ENCODE measurements around the gene TBC1D22A. TPM values are rescaled to one million over a fixed set of nuclear protein-coding genes. Genes with fewer than 3 reads are reported as not detected.

Gene TBC1D22A
- total RNA-seq, 2 donors from 2014 or later = 11.5 to 15.4 TPM

DNA sequence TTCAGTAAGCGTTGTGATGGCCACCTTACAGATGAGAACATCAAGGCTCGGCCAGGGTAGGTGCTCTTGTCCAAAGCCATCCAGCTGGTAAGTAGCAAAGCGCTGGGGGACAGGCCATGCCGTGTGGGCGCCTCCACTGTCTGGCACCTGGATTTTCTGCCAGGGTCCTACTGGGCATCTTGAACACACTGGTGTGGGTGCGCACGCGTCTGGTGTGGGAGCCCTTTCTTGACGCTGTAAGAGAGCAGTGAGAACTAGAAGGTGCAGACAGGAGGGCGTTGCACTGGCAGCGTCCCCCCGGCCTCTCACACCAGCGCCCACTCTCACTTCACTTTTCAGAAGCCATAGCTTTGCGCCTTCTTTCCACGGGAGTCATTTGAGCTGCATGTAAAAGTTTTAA is 296.6 kb downstream of the TBC1D22A start:
- no peaks in the 10 kb centered on the region for H3K27me3 ChIP-seq
- H3K4me1 ChIP-seq = no peaks in the 10 kb centered on the region
- H3K27ac ChIP-seq = no peak overlapping the region
- peaks cover 4% of the 10 kb centered on the region for H3K36me3 ChIP-seq
- no peak for DNase-seq (ENCODE audit: low spot score)
- no peak for TF ChIP-seq CTCF (IDR thresholded peaks at IDR 0.05)
- H3K9me3 ChIP-seq = no peaks in the 10 kb centered on the region
- H3K4me3 ChIP-seq = no peak overlapping the region

DNA sequence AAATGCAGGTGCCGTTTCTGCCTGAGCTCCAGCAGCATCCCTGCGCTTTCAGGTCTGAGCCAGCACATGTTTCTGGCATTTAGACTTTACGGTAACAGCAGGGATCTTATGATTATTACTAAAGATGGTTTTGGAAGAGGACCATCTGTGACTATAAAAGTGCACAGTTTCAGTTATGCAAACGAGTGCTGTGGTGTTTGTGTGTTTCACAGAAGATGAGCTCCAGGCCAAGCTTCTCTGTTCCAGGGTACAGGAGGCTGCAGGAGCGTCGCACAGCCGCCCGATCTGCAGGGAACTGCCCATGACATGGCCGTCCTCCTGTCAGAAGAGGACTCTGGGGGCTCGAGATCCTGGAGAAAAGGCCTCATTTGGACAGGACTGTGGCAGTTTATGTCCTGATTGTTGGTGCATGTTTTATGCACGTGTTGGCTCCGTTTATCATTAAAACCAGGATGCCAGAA is 297.3 kb downstream of the TBC1D22A start:
- H3K27ac ChIP-seq = no peak overlapping the region
- peaks cover 4% of the 10 kb centered on the region for H3K36me3 ChIP-seq
- no peaks in the 10 kb centered on the region for H3K9me3 ChIP-seq
- H3K4me1 ChIP-seq = no peaks in the 10 kb centered on the region
- H3K4me3 ChIP-seq = no peak overlapping the region
- DNase-seq (ENCODE audit: low spot score) = no peak
- TF ChIP-seq CTCF (IDR thresholded peaks at IDR 0.05) = no peak
- no peaks in the 10 kb centered on the region for H3K27me3 ChIP-seq

GRCh38 chr22:47060718-47061117 is 298.3 kb downstream of the TBC1D22A start:
- no peak for TF ChIP-seq CTCF (IDR thresholded peaks at IDR 0.05)
- Histone ChIP-seq H3K4me3 (no peak overlapping the region), H3K36me3 (peaks cover 4% of the 10 kb centered on the region), H3K9me3 (no peaks in the 10 kb centered on the region), H3K27ac (no peak overlapping the region), H3K4me1 (no peaks in the 10 kb centered on the region), H3K27me3 (no peaks in the 10 kb centered on the region)
- DNase-seq (ENCODE audit: low spot score) = no peak

DNA sequence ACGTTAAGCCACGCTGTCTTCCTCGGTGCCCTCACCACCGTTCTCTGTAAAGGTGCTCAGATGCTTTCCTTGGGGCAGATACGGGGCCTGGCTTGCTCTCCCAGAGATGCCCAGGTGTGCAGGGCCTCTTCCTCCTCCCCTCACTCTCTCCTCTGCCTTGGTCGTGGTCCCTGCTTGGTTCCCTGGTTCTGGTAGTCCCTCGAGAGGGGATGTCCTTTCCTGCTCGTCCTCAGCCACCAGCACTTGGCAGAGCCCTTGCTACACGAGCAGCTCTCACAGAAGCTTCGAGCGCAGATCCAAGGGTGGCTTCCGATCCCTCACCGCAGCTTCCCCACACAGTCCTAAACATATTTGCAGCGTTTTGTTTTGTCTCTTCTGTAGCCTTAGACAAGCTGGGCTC is 298.8 kb downstream of the TBC1D22A start:
- Histone ChIP-seq H3K27ac (no peak overlapping the region), H3K27me3 (no peaks in the 10 kb centered on the region), H3K36me3 (peaks cover 4% of the 10 kb centered on the region), H3K4me3 (no peak overlapping the region), H3K9me3 (no peaks in the 10 kb centered on the region), H3K4me1 (no peaks in the 10 kb centered on the region)
- DNase-seq (ENCODE audit: low spot score) = no peak
- no peak for TF ChIP-seq CTCF (IDR thresholded peaks at IDR 0.05)

- no peak for TF ChIP-seq CTCF (IDR thresholded peaks at IDR 0.05)
- no peak for DNase-seq (ENCODE audit: low spot score)
Measured at GRCh38 chr22:47062126-47062525, 299.7 kb downstream of the TBC1D22A start.

DNA sequence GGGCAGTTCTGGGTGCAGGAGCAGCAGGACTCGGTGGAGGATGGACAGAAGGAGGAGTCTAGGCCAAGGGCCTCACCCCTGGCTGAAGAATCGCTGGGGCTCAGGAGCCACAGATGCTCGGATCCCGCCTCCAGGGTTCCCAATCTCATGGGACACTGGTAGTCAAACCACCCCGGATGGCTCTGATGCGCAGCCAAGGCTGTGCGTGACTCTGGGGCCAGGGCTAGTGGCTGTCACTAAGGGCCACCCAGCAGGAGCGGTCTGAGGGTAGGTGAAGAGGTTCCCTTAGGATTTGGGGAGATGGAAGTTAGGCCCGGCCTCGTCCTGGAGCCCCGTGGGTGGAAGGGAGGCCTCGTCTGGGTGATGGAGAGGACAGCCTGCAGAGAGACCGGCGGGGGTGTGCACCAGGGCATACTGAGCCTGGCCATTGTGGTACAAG is 300.6 kb downstream of the TBC1D22A start:
- H3K4me3 ChIP-seq = no peak overlapping the region
- H3K4me1 ChIP-seq = no peaks in the 10 kb centered on the region
- H3K27ac ChIP-seq = no peak overlapping the region
- DNase-seq (ENCODE audit: low spot score) = no peak
- TF ChIP-seq CTCF (IDR thresholded peaks at IDR 0.05) = no peak
- H3K27me3 ChIP-seq = no peaks in the 10 kb centered on the region
- H3K36me3 ChIP-seq = peaks cover 4% of the 10 kb centered on the region
- H3K9me3 ChIP-seq = no peaks in the 10 kb centered on the region

More at GRCh38 chr22:47062126-47062525, 299.7 kb downstream of the TBC1D22A start:
- Histone ChIP-seq H3K27ac (no peak overlapping the region), H3K27me3 (no peaks in the 10 kb centered on the region), H3K36me3 (peaks cover 4% of the 10 kb centered on the region), H3K4me3 (no peak overlapping the region), H3K4me1 (no peaks in the 10 kb centered on the region), H3K9me3 (no peaks in the 10 kb centered on the region)

All from right atrium auricular region (tissue), 2 donors.